Prostate gland (tissue), 2 donors: ENCODE measurements around the gene RAB37. TPM values are rescaled to one million over a fixed set of nuclear protein-coding genes. Genes with fewer than 3 reads are reported as not detected.

Source experiments
- DNase-seq: peaks from one replicate; pipeline ENCODE4 v3.0.0-alpha.2; 2019; ENCODE audit warnings: low spot score
- H3K27ac ChIP-seq, 2 donors: fragments of 200-600 bp; sonication (generic); 2 replicates each; pipeline ENCODE4 v1.5.1; 2017 to 2019
- H3K27me3 ChIP-seq: fragments of 200-600 bp; sonication (generic); replicated peaks from 2 replicates; pipeline ENCODE4 v1.5.1; 2019; ENCODE audit not compliant: insufficient read depth
- H3K36me3 ChIP-seq, 2 donors: fragments of 200-600 bp; sonication (generic); 1 replicate in 1 of 2; 2 replicates in 1 of 2; pipeline versions ENCODE4 v1.5.1 to v1.8.1; 2017 to 2019
- H3K4me1 ChIP-seq: fragments of 200-600 bp; sonication (generic); replicated peaks from 2 replicates; pipeline ENCODE4 v1.5.1; 2019
- H3K4me3 ChIP-seq, 2 donors: fragments of 200-600 bp; sonication (generic); 2 replicates each; pipeline ENCODE4 v1.5.1; 2017 to 2019
- H3K9me3 ChIP-seq: fragments of 200-600 bp; sonication (generic); 2 replicates; pipeline ENCODE4 v1.5.1; 2017
- CTCF ChIP-seq, 4 experiments: fragments of 200-600 bp in 2 of 4; fragments of 450-650 bp in 2 of 4; sonication (generic) in 2 of 4; IDR thresholded peaks; 1 replicate in 3 of 4; 2 replicates in 1 of 4; pipeline ENCODE4 v1.5.1; 2016 to 2019; ENCODE audit warnings: antibody characterized with exemption in 4 of 4, mild to moderate bottlenecking in 2 of 4, moderate library complexity in 2 of 4
- POLR2A ChIP-seq: fragments of 450-650 bp; IDR thresholded peaks from one replicate; pipeline ENCODE4 v1.6.1; 2016; ENCODE audit warnings: antibody characterized with exemption, mild to moderate bottlenecking
- POLR2AphosphoS5 ChIP-seq: sonication (generic); formaldehyde crosslinking; IDR thresholded peaks from one replicate; pipeline ENCODE4 v1.6.1; 2017; ENCODE audit warnings: antibody characterized with exemption
- WGBS: methylation state at CpG from one replicate; pipeline ENCODE4 v1.1.5; 2018; 5-methylcytosine and 5-hydroxymethylcytosine counted together
- intact Hi-C: fragments of 100-400 bp; cut with DNase I; formaldehyde crosslinking; loops from one replicate; pipeline ENCODE4 v1.14.2; 2022
- total RNA-seq, 2 donors: library from RNA; depleted of rRNA; stranded (reverse); fragments of >200 nt; gene quantifications; one replicate each; pipeline ENCODE4 v1.1.0, GENCODE V29; 2016

The RAB37 gene
- total RNA-seq, 2 donors from 2014 or later: 1.6 to 2.2 TPM

DNA sequence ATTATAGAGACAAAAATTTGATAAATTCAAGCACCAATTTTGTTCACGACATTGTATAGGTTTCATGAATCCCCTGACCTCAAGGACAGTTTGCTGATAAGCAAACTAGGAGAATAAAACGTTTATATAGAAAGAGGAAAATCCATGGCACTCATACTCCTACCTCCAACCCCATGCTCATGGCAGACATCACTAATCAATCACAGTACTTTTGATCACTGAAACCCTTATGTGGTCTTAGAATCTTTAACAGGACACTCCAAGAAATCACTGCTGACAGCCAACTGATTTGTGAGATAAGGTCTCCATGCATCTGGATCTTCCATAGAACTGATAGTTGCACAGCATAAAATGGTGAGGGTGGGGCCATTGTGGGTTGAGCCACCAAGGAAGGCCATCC, 6.7 kb downstream of the RAB37 start:
- Histone ChIP-seq H3K4me3 (no peak overlapping the region), H3K36me3 (no peaks in the 10 kb centered on the region), H3K27me3 (peaks cover 5% of the 10 kb centered on the region), H3K27ac (no peak overlapping the region), H3K9me3 (no peaks in the 10 kb centered on the region), H3K4me1 (no peaks in the 10 kb centered on the region)
- TF ChIP-seq POLR2A: no peak
- TF ChIP-seq POLR2AphosphoS5: no peak
- no peak for TF ChIP-seq CTCF (IDR thresholded peaks at IDR 0.05)
- WGBS: 74% methylated on average over 2 of the region's 2 CpGs
- no peak for DNase-seq
- intact Hi-C loops: loop anchor here (2.0 kb wide), 2 partner anchors 27 to 123 kb away; no protein-coding TSS in a partner anchor

- H3K9me3 ChIP-seq: no peaks in the 10 kb centered on the region
- intact Hi-C loops: loop anchor here (2.0 kb wide), 2 partner anchors 26 to 122 kb away; no protein-coding TSS in a partner anchor
- no peaks in the 10 kb centered on the region for H3K36me3 ChIP-seq
- H3K27me3 ChIP-seq: no peaks in the 10 kb centered on the region
- no peaks in the 10 kb centered on the region for H3K4me1 ChIP-seq
- 68% methylated on average over 2 of the region's 2 CpGs for WGBS
- H3K27ac ChIP-seq: peak overlapping the region in 1 of 2 donors; percentile 82
- peak overlapping the region in 1 of 2 donors; percentile 19 for H3K4me3 ChIP-seq
- DNase-seq: no peak
- no peak for TF ChIP-seq CTCF (IDR thresholded peaks at IDR 0.05)
- TF ChIP-seq POLR2A: no peak
- no peak for TF ChIP-seq POLR2AphosphoS5
Observed at GRCh38 chr17:74744349-74744713, 7.3 kb downstream of the RAB37 start.

- H3K27me3 ChIP-seq: no peaks in the 10 kb centered on the region
- H3K9me3 ChIP-seq: no peaks in the 10 kb centered on the region
- H3K4me3 ChIP-seq: peak overlapping the region in 1 of 2 donors; percentile 19
- intact Hi-C loops: loop anchor here (2.0 kb wide), 2 partner anchors 26 to 122 kb away; no protein-coding TSS in a partner anchor
- peak; percentile 86 for DNase-seq
- peak overlapping the region; percentile 82 to 84 for H3K27ac ChIP-seq
- WGBS: 35% methylated on average over 24 of the region's 24 CpGs
- TF ChIP-seq POLR2A (no peak), POLR2AphosphoS5 (peak; percentile 88), CTCF (IDR thresholded peaks at IDR 0.05) (peak; percentile 100)
- H3K36me3 ChIP-seq: no peaks in the 10 kb centered on the region
- no peaks in the 10 kb centered on the region for H3K4me1 ChIP-seq
Observed at GRCh38 chr17:74744714-74745547, 7.9 kb downstream of the RAB37 start.

DNA sequence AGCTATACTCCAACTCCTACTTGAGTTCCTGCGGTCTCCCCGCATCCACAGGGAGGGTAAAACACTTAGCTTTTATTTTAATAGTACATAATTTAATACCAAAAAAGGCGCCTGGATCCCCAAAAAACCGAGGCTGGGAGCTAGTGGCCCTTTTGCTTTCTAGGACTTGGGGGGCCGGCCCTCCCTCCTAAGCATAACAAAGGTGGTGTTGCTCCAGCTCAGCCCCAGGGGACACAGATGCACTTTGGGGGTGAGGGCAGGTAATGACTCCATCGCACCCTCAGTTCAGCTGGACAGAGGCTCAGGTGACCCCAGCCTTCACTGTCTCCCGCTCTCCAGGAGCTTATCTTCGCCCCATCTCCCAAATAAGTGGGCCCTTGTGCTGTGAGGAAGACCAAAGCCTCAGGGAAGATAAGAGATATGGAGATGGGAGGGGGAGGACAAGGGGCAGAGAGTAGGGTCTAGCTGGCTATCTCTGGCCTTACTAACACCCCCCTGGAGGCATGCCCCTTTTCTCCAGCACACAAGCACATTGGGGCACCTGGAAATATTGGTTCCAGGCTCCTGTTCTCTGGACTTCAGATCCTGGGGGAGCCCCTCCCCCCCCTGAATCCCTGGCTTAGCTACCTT, 8.6 kb downstream of the RAB37 start:
- intact Hi-C loops: loop anchor here (2.0 kb wide), 2 partner anchors 25 to 121 kb away; no protein-coding TSS in a partner anchor
- DNase-seq: no peak
- Histone ChIP-seq H3K4me1 (no peaks in the 10 kb centered on the region), H3K27me3 (no peaks in the 10 kb centered on the region), H3K36me3 (no peaks in the 10 kb centered on the region), H3K4me3 (no peak overlapping the region), H3K27ac (peak overlapping the region; percentile 82 to 84), H3K9me3 (no peaks in the 10 kb centered on the region)
- 90% methylated on average over 8 of the region's 8 CpGs for WGBS
- TF ChIP-seq CTCF (IDR thresholded peaks at IDR 0.05): no peak
- no peak for TF ChIP-seq POLR2A
- no peak for TF ChIP-seq POLR2AphosphoS5
